ENCODE measurements around the gene USP28.
A peak's percentile ranks its signal among the peaks of the same experiment; 100 is the strongest.

USP28 gene

DNA sequence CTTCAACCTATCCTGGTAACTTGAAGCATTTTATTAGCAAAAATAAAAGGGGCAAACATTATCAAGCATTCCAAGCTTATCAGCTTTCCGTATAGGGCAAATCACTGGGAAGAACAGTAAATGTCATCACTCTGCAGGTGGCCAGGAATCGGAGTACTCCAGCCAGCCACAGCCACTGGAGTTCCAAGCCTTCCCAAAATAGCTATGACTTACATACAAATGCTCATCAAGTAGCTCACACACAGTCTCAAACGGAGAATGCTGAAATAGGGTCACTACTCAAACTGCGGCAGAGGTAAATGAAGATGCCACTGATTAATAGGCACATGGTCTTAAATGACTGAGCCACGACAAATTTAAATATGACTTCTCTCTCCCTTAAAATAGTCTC is 2.1 kb downstream of the USP28 start:
- Histone ChIP-seq H3K4me3 (ENCODE audit: low read depth, low read length) (no peak overlapping the region; the same call in 1 of the 2 replicates), H3K27ac (ENCODE audit: extremely low read depth, low read depth, low read length) (no peak overlapping the region), H3K9me3 (ENCODE audit: control insufficient read depth, insufficient read depth, low read depth, low read length) (no peaks in the 10 kb centered on the region), H3K36me3 (ENCODE audit: control insufficient read depth in 2 of 2, insufficient read depth in 1 of 2, low read length in 2 of 2) (peaks cover 0 to 31% of the 10 kb centered on the region in 2 experiments; a peak in 2 of 3 replicates), H3K4me1 (ENCODE audit: control insufficient read depth, insufficient read depth, low read length) (no peaks in the 10 kb centered on the region)
- ChIA-PET CTCF (interaction anchor here (0.6 to 4.8 kb wide), 4 partner anchors 16 to 281 kb away, joined by 3 to 28 read pairs (median 6); no protein-coding TSS in a partner anchor), POLR2A (interaction anchor here (0.7 to 1.6 kb wide), 4 partner anchors 9 to 182 kb away, joined by 3 to 8 read pairs (median 6); partner anchors contain the start of gene HTR3A)
- 0 out of 2 replicates have a peak, but pooled peaks have one; percentile 13 for TF ChIP-seq SP7 (tag by site-specific recombination; IDR thresholded peaks at IDR 0.05)
- no peak for TF ChIP-seq ZNF248 (tag by site-specific recombination; IDR thresholded peaks at IDR 0.05)
- TF ChIP-seq, protein P1, sequence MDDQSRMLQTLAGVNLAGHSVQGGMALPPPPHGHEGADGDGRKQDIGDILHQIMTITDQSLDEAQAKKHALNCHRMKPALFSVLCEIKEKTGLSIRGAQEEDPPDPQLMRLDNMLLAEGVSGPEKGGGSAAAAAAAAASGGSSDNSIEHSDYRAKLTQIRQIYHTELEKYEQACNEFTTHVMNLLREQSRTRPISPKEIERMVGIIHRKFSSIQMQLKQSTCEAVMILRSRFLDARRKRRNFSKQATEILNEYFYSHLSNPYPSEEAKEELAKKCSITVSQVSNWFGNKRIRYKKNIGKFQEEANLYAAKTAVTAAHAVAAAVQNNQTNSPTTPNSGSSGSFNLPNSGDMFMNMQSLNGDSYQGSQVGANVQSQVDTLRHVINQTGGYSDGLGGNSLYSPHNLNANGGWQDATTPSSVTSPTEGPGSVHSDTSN (CRISPR knock-in tag; IDR thresholded peaks at IDR 0.05), result no peak
- peak; percentile 79 for TF ChIP-seq TRIM28 (IDR thresholded peaks at IDR 0.05; ENCODE audit: borderline replicate concordance, low read length)
- peak; percentile 41; the same call in 1 of the 2 replicates for TF ChIP-seq ZNF692 (tag by site-specific recombination; IDR thresholded peaks at IDR 0.05)
- no peak for TF ChIP-seq ZNF449 (tag by site-specific recombination; IDR thresholded peaks at IDR 0.05)
- 0 out of 2 replicates have a peak, but pooled peaks have one; percentile 26 for TF ChIP-seq GFI1B (tag by site-specific recombination; IDR thresholded peaks at IDR 0.05)
- no peak for TF ChIP-seq ZNF76 (tag by site-specific recombination; IDR thresholded peaks at IDR 0.05; ENCODE audit: borderline replicate concordance, low read depth)
- TF ChIP-seq TCF7L2 (IDR thresholded peaks at IDR 0.05; ENCODE audit: borderline replicate concordance, low read depth, low read length), result peak; percentile 52; the same call in 1 of the 2 replicates
- no peak for TF ChIP-seq ZNF544 (tag by site-specific recombination; IDR thresholded peaks at IDR 0.05)
- 0 out of 2 replicates have a peak, but pooled peaks have one; percentile 40 for TF ChIP-seq ZNF660 (tag by site-specific recombination; IDR thresholded peaks at IDR 0.05)
- 0 out of 2 replicates have a peak, but pooled peaks have one; percentile 51 for TF ChIP-seq IKZF3 (tag by site-specific recombination; IDR thresholded peaks at IDR 0.05)
- TF ChIP-seq ZNF843 (tag by site-specific recombination; IDR thresholded peaks at IDR 0.05), result peak; percentile 72
- no peak for TF ChIP-seq ZNF426 (tag by site-specific recombination; IDR thresholded peaks at IDR 0.05)
- TF ChIP-seq ZBTB17 (tag by site-specific recombination; IDR thresholded peaks at IDR 0.05), result peak; percentile 54
- TF ChIP-seq OSR2 (tag by site-specific recombination; IDR thresholded peaks at IDR 0.05), result peak; percentile 58
- peak; percentile 37; the same call in 1 of the 2 replicates for TF ChIP-seq SCRT2 (tag by site-specific recombination; IDR thresholded peaks at IDR 0.05)
- TF ChIP-seq, protein P2, sequence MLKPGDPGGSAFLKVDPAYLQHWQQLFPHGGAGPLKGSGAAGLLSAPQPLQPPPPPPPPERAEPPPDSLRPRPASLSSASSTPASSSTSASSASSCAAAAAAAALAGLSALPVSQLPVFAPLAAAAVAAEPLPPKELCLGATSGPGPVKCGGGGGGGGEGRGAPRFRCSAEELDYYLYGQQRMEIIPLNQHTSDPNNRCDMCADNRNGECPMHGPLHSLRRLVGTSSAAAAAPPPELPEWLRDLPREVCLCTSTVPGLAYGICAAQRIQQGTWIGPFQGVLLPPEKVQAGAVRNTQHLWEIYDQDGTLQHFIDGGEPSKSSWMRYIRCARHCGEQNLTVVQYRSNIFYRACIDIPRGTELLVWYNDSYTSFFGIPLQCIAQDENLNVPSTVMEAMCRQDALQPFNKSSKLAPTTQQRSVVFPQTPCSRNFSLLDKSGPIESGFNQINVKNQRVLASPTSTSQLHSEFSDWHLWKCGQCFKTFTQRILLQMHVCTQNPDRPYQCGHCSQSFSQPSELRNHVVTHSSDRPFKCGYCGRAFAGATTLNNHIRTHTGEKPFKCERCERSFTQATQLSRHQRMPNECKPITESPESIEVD (tag by site-specific recombination; IDR thresholded peaks at IDR 0.05), result peak; percentile 33; the same call in 1 of the 2 replicates
- no peak for TF ChIP-seq HOXA7 (CRISPR knock-in tag; IDR thresholded peaks at IDR 0.05; ENCODE audit: borderline replicate concordance)
- 0 out of 2 replicates have a peak, but pooled peaks have one; percentile 40 for TF ChIP-seq KLF10 (tag by site-specific recombination; IDR thresholded peaks at IDR 0.05)
- TF ChIP-seq ZBTB20 (tag by site-specific recombination; IDR thresholded peaks at IDR 0.05), result peak; percentile 81
- no peak for TF ChIP-seq ZNF16 (tag by site-specific recombination; IDR thresholded peaks at IDR 0.05; ENCODE audit: low read depth)
- no peak for TF ChIP-seq ZNF518A (tag by site-specific recombination; conservative IDR thresholded peaks at IDR 0.05; ENCODE audit: low read depth)
- no peak for TF ChIP-seq RBAK (tag by site-specific recombination; IDR thresholded peaks at IDR 0.05)
- TF ChIP-seq SETDB1 (IDR thresholded peaks at IDR 0.05; ENCODE audit: insufficient read length, low read length), result no peak
- TF ChIP-seq REPIN1 (tag by site-specific recombination; IDR thresholded peaks at IDR 0.05; ENCODE audit: low read depth), result no peak
- peak; percentile 50; the same call in 1 of the 2 replicates for TF ChIP-seq GLIS1 (tag by site-specific recombination; IDR thresholded peaks at IDR 0.05)
- no peak for TF ChIP-seq YY1 (tag by site-specific recombination; IDR thresholded peaks at IDR 0.05)
